IMR-90 (cell line): ENCODE results near the gene CCDC88C. TPM values are rescaled to one million over a fixed set of nuclear protein-coding genes. Genes with fewer than 3 reads are reported as not detected.

Source experiments
- ATAC-seq: fragments of 200-7000 bp; cut with Tn5 transposase; 2 replicates; pipeline ENCODE4 v1.9.1; 2020; ENCODE audit warnings: low read depth, mild to moderate bottlenecking, moderate library complexity
- BruUV-seq: library from RNA; stranded (reverse); fragments of 400-500 nt; replicated peaks from 2 replicates; lab custom pipeline; 2021; lab: Mats Ljungman, UMichigan
- CTCF ChIA-PET: fragments of 300-600 bp; formaldehyde crosslinking; extraction: SDS; loops from one replicate; lab custom pipeline; 2021; ENCODE audit warnings: antibody characterized with exemption; lab: Yijun Ruan, JAX
- POLR2A ChIA-PET: fragments of 300-600 bp; sonication (Branson Sonifier 250); formaldehyde crosslinking; loops from one replicate; lab custom pipeline; 2022; ENCODE audit warnings: antibody characterized with exemption; ENCODE audit not compliant: unreplicated experiment; lab: Charles Lee
- DNase-seq: peaks from one replicate; pipeline ENCODE4 v3.0.0; 2013
- H2AFZ ChIP-seq: replicated peaks from 2 replicates; pipeline ENCODE3; 2013; ENCODE audit warnings: low read length, mild to moderate bottlenecking; ENCODE audit not compliant: poor library complexity
- H2AK5ac ChIP-seq: 2 replicates; pipeline ENCODE4 v1.6.1; 2013; ENCODE audit warnings: low read depth, low read length, inconsistent platforms
- H2AK9ac ChIP-seq: replicated peaks from 2 replicates; pipeline ENCODE3; 2013; ENCODE audit warnings: mild to moderate bottlenecking, low read depth, low read length, moderate library complexity; ENCODE audit not compliant: poor library complexity
- H2BK120ac ChIP-seq: 2 replicates; pipeline ENCODE4 v1.6.1; 2013; ENCODE audit warnings: low read depth, low read length, inconsistent platforms
- H2BK15ac ChIP-seq: 3 replicates; pipeline ENCODE4 v1.6.1; 2013; ENCODE audit warnings: low read depth, low read length, inconsistent platforms
- H2BK20ac ChIP-seq: 2 replicates; pipeline ENCODE4 v1.6.1; 2013; ENCODE audit warnings: low read depth, mild to moderate bottlenecking, inconsistent platforms, low read length, moderate library complexity
- H2BK5ac ChIP-seq: 2 replicates; pipeline ENCODE4 v1.6.1; 2013; ENCODE audit warnings: mild to moderate bottlenecking, low read depth, low read length, inconsistent platforms; ENCODE audit not compliant: poor library complexity, severe bottlenecking
- H3K14ac ChIP-seq: replicated peaks from 2 replicates; pipeline ENCODE4 v1.6.1; 2013; ENCODE audit warnings: low read depth, low read length, inconsistent platforms
- H3K18ac ChIP-seq: 2 replicates; pipeline ENCODE4 v1.6.1; 2013; ENCODE audit warnings: low read depth, low read length, control low read depth
- H3K23ac ChIP-seq: 2 replicates; pipeline ENCODE4 v1.6.1; 2013; ENCODE audit warnings: low read depth, low read length, inconsistent platforms
- H3K27ac ChIP-seq: 2 replicates; pipeline ENCODE4 v1.5.1; 2013; ENCODE audit warnings: mild to moderate bottlenecking, control low read depth, low read length; ENCODE audit not compliant: insufficient read depth
- H3K27me3 ChIP-seq: 2 replicates; pipeline ENCODE4 v1.6.1; 2013; ENCODE audit warnings: low read length; ENCODE audit not compliant: control insufficient read depth, insufficient read depth
- H3K36me3 ChIP-seq: 2 replicates; pipeline ENCODE4 v1.6.1; 2013; ENCODE audit warnings: low read length, mixed read lengths; ENCODE audit not compliant: control insufficient read depth, insufficient read depth
- H3K4ac ChIP-seq: 2 replicates; pipeline ENCODE4 v1.6.1; 2013; ENCODE audit warnings: low read depth, low read length, inconsistent platforms
- H3K4me1 ChIP-seq: 2 replicates; pipeline ENCODE4 v1.6.1; 2013; ENCODE audit warnings: low read length, mixed read lengths; ENCODE audit not compliant: control insufficient read depth, insufficient read depth
- H3K4me2 ChIP-seq: 2 replicates; pipeline ENCODE4 v1.6.1; 2013; ENCODE audit warnings: low read depth, mild to moderate bottlenecking, control low read depth, low read length, moderate library complexity
- H3K4me3 ChIP-seq: 2 replicates; pipeline ENCODE4 v1.5.1; 2013; ENCODE audit warnings: low read depth, mild to moderate bottlenecking, control low read depth, low read length, moderate library complexity; ENCODE audit not compliant: insufficient read depth
- H3K56ac ChIP-seq: 2 replicates; pipeline ENCODE4 v1.6.1; 2013; ENCODE audit warnings: low read length, inconsistent platforms; ENCODE audit not compliant: insufficient read depth; ENCODE audit errors: extremely low read depth
- H3K79me1 ChIP-seq, 2 experiments: 2 replicates each; pipeline ENCODE4 v1.6.1; 2013; ENCODE audit warnings: low read length in 2 of 2, inconsistent platforms in 1 of 2, low read depth in 1 of 2
- H3K9ac ChIP-seq: 2 replicates; pipeline ENCODE4 v1.6.1; 2013; ENCODE audit warnings: low read depth, low read length, control low read depth
- H3K9me1 ChIP-seq: 2 replicates; pipeline ENCODE4 v1.6.1; 2013; ENCODE audit warnings: low read length, inconsistent platforms; ENCODE audit not compliant: insufficient read depth
- H3K9me3 ChIP-seq: 2 replicates; pipeline ENCODE4 v1.6.1; 2013; ENCODE audit warnings: low read length; ENCODE audit not compliant: control insufficient read depth, insufficient read depth
- H4K20me1 ChIP-seq: 2 replicates; pipeline ENCODE4 v1.6.1; 2013; ENCODE audit warnings: low read length, inconsistent platforms; ENCODE audit not compliant: insufficient read depth
- H4K5ac ChIP-seq: 2 replicates; pipeline ENCODE4 v1.6.1; 2013; ENCODE audit warnings: mild to moderate bottlenecking, low read depth, low read length, control low read depth
- H4K8ac ChIP-seq, 2 experiments: 2 replicates each; pipeline ENCODE4 v1.6.1; 2013; ENCODE audit warnings: low read depth in 2 of 2, low read length in 2 of 2, control low read depth in 1 of 2, inconsistent platforms in 1 of 2
- H4K91ac ChIP-seq: 2 replicates; pipeline ENCODE4 v1.6.1; 2013; ENCODE audit warnings: low read depth, low read length, inconsistent platforms; ENCODE audit not compliant: insufficient read depth
- BHLHE40 ChIP-seq: fragments of 150-350 bp; IDR thresholded peaks from 2 replicates; pipeline ENCODE4 v1.6.1; 2016; ENCODE audit warnings: mild to moderate bottlenecking, low read depth, low read length
- CHD1 ChIP-seq: IDR thresholded peaks from 2 replicates; pipeline ENCODE4 v1.6.1; 2012; ENCODE audit warnings: low read depth, low read length, improper control_type of control experiment
- WGBS, 2 experiments: methylation state at CpG; one replicate each; pipeline versions ENCODE4 v1.1.5 to v1.1.7; 2013; ENCODE audit warnings: missing lambda C conversion rate in 2 of 2; ENCODE audit not compliant: insufficient read length in 1 of 2; ENCODE audit errors: extremely low coverage in 2 of 2; 5-methylcytosine and 5-hydroxymethylcytosine counted together
- dilution Hi-C: fragments of 300-500 bp; cut with HindIII; formaldehyde crosslinking; loops from one replicate; pipeline ENCODE4 v1.14.3; 2018; ENCODE audit warnings: low sequenced_read_pairs; ENCODE audit not compliant: unreplicated experiment
- in situ Hi-C: fragments of 300-500 bp; cut with MboI; formaldehyde crosslinking; loops from 3 replicates; pipeline ENCODE4 v1.14.3; 2019; ENCODE audit warnings: low sequenced_read_pairs, inconsistent platforms, mixed read lengths
- intact Hi-C: fragments of 100-400 bp; cut with micrococcal nuclease; formaldehyde crosslinking; loops from 2 replicates; pipeline ENCODE4 v1.10.0; 2022
- polyA plus RNA-seq, 3 experiments: library from polyadenylated mRNA; depleted of rRNA; stranded (reverse); fragments of >200 nt; gene quantifications; 2 replicates each; pipeline ENCODE4 v1.2.3, GENCODE V29; 2012; ENCODE audit warnings: low replicate concordance in 1 of 3
- total RNA-seq: library from RNA; depleted of rRNA; stranded (reverse); fragments of >200 nt; gene quantifications from 2 replicates; pipeline ENCODE4 v1.2.3, GENCODE V29; 2012
- TF ChIP-seq, protein P1 (sequence below): fragments of 150-350 bp; IDR thresholded peaks from 2 replicates; pipeline ENCODE4 v1.6.1; 2017; ENCODE audit warnings: mild to moderate bottlenecking, antibody characterized with exemption, low read length, low read depth

CCDC88C gene
- total and polyA plus RNA-seq, 2 of the 4 experiments (the other 2 are of a cell fraction), result 0.17 to 0.18 TPM

DNA sequence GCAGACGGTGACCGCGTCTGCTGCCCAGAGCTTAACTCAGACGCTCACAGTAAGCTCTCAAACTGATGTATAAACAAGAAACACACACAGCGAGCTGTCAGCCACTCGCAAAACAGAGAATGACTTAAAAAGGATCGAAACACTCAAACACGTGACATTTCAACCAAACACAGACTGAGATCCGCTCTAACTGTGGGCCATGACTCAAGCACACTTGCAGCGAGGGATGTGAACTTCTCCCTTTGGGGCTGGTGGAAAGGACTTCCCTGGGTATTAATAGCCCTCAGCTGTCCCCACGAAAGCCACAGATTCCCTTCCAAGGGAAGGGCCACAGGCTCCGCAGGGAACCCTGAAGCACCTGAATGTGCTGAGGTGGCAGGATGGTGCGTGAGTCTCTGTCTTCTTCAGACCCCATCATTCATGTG is 29.1 kb downstream of the CCDC88C start:
- H3K14ac ChIP-seq, result no peak overlapping the region
- H3K4me1 ChIP-seq, result peaks cover 2% of the 10 kb centered on the region; the same call in 1 of the 2 replicates
- H3K36me3 ChIP-seq, result no peaks in the 10 kb centered on the region
- POLR2A ChIA-PET, result interaction anchor here (0.5 kb wide), 1 partner anchor 1125 kb away, joined by 3 read pairs; the partner anchor contains the start of gene RIN3
- DNase-seq (peak; percentile 59), ATAC-seq (peak; percentile 78)
- intact Hi-C loops, result no loop called here
- dilution Hi-C loops, result no loop called here
- H3K9me3 ChIP-seq, result no peaks in the 10 kb centered on the region
- H2BK120ac ChIP-seq, result no peak overlapping the region
- no peak overlapping the region for H4K5ac ChIP-seq
- no peak overlapping the region for H3K4me3 ChIP-seq
- no peak overlapping the region for H3K18ac ChIP-seq
- H2AK5ac ChIP-seq, result no peak overlapping the region
- CTCF ChIA-PET, result interaction anchor here (1.7 kb wide), 1 partner anchor 10 kb away, joined by 5 read pairs; no protein-coding TSS in a partner anchor
- H2BK15ac ChIP-seq, result no peak overlapping the region
- no peak overlapping the region for H2AFZ ChIP-seq
- no peak overlapping the region for H3K27ac ChIP-seq
- no peak overlapping the region for H4K8ac ChIP-seq
- no peak overlapping the region for H3K9ac ChIP-seq
- H3K4ac ChIP-seq, result no peak overlapping the region
- no peak overlapping the region for H2BK5ac ChIP-seq
- peaks cover 9% of the 10 kb centered on the region; the same call in 1 of the 2 replicates for H3K27me3 ChIP-seq
- BruUV-seq, result no TSS peak
- H3K4me2 ChIP-seq, result no peak overlapping the region; the same call in 1 of the 2 replicates
- in situ Hi-C loops, result no loop called here
- no peaks in the 10 kb centered on the region for H3K9me1 ChIP-seq
- no peak for TF ChIP-seq CHD1
- TF ChIP-seq, protein P1, sequence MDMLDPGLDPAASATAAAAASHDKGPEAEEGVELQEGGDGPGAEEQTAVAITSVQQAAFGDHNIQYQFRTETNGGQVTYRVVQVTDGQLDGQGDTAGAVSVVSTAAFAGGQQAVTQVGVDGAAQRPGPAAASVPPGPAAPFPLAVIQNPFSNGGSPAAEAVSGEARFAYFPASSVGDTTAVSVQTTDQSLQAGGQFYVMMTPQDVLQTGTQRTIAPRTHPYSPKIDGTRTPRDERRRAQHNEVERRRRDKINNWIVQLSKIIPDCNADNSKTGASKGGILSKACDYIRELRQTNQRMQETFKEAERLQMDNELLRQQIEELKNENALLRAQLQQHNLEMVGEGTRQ, result peak; percentile 27; the same call in 1 of the 2 replicates
- TF ChIP-seq BHLHE40, result peak; percentile 33; the same call in 1 of the 2 replicates
- no CpG with 5 or more reads among the region's 13 CpGs for WGBS, 2 experiments
- no peak overlapping the region for H2AK9ac ChIP-seq
- H2BK20ac ChIP-seq, result no peak overlapping the region
- no peak overlapping the region for H4K91ac ChIP-seq
- no peak overlapping the region for H3K23ac ChIP-seq
- H3K56ac ChIP-seq, result no peak overlapping the region
- H4K20me1 ChIP-seq, result no peaks in the 10 kb centered on the region
- no peaks in the 10 kb centered on the region for H3K79me1 ChIP-seq
